Measurements from ENCODE around the gene WAPL. TPM values are rescaled to one million over a fixed set of nuclear protein-coding genes. Genes with fewer than 3 reads are reported as not detected.
"Not testable (repeated sequence)": the region's sequence is repeated elsewhere in the genome, so short reads cannot be mapped to it uniquely, and the experiment has no call there.

Gene WAPL
- total RNA-seq = 10 to 100 TPM; 49.2 to 59.9 TPM

DNA sequence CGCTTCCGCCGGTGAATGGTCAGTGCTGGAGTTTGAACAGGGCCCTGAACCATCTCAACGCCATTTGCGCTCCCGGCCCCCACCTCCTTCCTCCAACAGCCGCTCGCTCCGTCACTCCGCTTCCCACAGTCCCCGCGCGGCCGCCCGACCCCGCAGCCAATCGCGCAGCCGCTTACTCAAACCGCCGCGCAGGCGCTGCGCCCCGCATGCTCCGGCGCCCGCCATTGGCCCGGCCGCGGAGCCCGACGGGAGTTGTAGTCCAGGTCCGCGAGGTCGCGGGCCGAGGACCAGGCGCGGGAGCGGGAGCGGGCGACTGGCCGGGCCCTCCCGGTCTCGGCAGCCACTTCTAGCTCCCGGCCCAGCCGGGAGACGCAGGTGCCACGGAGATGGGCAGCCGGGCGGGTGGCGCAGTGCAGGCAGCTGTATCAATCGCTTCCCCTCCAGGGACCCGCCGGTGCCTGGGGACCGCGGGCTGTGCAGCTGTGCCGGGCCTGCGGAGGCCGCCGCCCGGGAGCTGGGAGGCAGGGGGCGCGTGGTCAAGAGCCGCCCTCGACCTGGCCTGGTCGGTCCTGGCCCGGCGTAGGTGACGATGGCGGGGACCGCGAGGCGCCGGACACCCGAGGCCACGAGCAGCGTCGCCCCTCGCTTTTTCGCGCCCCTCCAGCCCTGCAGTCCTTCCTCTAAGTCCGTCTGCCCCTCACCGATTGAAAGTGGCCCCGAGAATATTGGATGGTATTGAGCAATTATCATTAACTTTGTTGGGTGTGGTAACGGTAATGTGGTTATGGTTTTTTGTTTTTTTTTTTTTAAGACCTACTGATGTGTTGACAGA is at the start of gene WAPL:
TSS of gene WAPL (minus strand) at position 115 of the 832 bp plus-strand sequence. CDS start 3,723 bp downstream, outside the sequence.
- Mint-ChIP-seq H3K4me1 (ENCODE audit: low read depth in 2 of 2) (peaks cover 24 to 49% of the 10 kb centered on the region in 2 donors), H3K36me3 (peaks cover 9% of the 10 kb centered on the region), H3K27ac (peak within 1 kb of the TSS; percentile 88 to 95), H3K4me3 (peak within 1 kb of the TSS; percentile 98), H3K27me3 (no peaks in the 10 kb centered on the region), H3K9me3 (no peaks in the 10 kb centered on the region)
- peak; percentile 96 for DNase-seq (ENCODE audit: low spot score)
- peak; percentile 96 to 98 for ATAC-seq

GRCh38 chr10:86569335-86569734 is 47.7 kb upstream of the WAPL start:
- Mint-ChIP-seq H3K9me3 (no peaks in the 10 kb centered on the region), H3K4me3 (no peak overlapping the region), H3K27me3 (peaks cover 0 to 8% of the 10 kb centered on the region in 2 donors), H3K36me3 (no peaks in the 10 kb centered on the region), H3K4me1 (ENCODE audit: low read depth in 2 of 2) (no peaks in the 10 kb centered on the region), H3K27ac (no peak overlapping the region)
- ATAC-seq = no peak
- no peak for DNase-seq (ENCODE audit: low spot score)

DNA sequence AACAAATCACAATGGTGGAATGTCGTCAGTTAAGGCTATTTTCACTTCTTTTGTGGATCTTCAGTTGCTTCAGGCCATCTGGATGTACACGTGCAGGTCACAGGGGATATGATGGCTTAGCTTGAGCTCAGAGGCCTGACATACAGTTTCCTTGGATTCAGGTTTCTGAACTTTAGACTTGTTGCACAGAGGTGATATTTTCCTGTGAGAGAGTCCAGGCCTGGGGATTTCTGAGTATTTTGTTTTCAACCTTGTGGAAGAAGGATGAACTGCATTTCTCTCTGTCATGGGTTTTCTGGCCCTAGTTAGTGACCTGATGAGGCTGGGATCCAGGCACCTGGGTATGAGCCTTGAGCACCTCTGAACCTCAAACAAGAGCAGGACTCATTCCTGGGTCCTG is 44.9 kb upstream of the WAPL start:
- H3K9me3 Mint-ChIP-seq; H3K4me3 Mint-ChIP-seq; H3K4me1 Mint-ChIP-seq (ENCODE audit: low read depth in 2 of 2); H3K27me3 Mint-ChIP-seq; H3K36me3 Mint-ChIP-seq; ATAC-seq; DNase-seq (ENCODE audit: low spot score); H3K27ac Mint-ChIP-seq: not testable (repeated sequence)

DNA sequence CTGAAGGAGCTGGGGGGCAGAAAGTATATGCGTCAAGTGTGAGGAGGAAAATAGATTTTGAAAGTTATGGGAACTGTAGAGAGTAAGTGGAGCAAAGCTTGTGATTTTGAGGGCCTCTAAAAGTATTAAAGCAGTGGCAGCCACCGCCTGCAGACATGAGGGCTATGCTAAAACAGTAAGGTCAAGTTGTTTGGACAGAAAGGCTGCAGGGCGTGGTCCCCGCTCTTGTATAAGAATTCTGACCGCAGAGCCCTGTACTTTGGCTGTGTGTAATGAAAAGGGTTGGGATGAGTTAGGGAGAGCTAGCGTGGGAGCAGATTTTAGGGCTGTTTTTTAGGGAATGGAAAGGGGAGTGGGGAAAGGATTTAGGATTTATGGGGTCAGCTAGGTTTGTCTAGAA is 41.7 kb upstream of the WAPL start:
- not testable (repeated sequence) for H3K4me1 Mint-ChIP-seq (ENCODE audit: low read depth in 2 of 2); H3K27me3 Mint-ChIP-seq; H3K36me3 Mint-ChIP-seq; DNase-seq (ENCODE audit: low spot score); H3K4me3 Mint-ChIP-seq; H3K27ac Mint-ChIP-seq; H3K9me3 Mint-ChIP-seq; ATAC-seq

DNA sequence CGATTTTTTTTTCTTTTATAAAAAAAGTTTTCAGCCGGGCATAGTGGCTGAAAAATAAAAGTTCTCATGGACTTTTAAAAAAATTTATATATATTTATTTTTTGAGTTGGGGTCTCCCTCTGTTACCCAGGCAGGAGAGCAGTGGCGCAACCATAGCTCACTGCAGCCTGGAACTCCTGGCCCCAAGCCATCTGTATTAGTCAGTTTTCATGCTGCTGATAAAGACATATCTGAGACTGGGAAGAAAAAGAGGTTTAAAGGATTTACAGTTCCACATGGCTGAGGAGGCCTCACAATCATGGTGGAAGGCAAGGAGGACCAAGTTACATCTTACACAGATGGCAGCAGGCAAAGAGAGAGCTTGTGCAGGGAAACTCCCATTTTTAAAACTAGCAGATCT is 37.1 kb upstream of the WAPL start:
- not testable (repeated sequence) for H3K27me3 Mint-ChIP-seq; ATAC-seq; H3K4me3 Mint-ChIP-seq; H3K27ac Mint-ChIP-seq; H3K36me3 Mint-ChIP-seq; DNase-seq (ENCODE audit: low spot score); H3K4me1 Mint-ChIP-seq (ENCODE audit: low read depth in 2 of 2); H3K9me3 Mint-ChIP-seq

GRCh38 chr10:86556933-86557649 is 35.5 kb upstream of the WAPL start:
- H3K27ac Mint-ChIP-seq = no peak overlapping the region
- no peaks in the 10 kb centered on the region for H3K36me3 Mint-ChIP-seq
- no peak for DNase-seq (ENCODE audit: low spot score)
- no peak overlapping the region for H3K4me3 Mint-ChIP-seq
- no peaks in the 10 kb centered on the region for H3K27me3 Mint-ChIP-seq
- peaks cover 0 to 2% of the 10 kb centered on the region in 2 donors for H3K4me1 Mint-ChIP-seq (ENCODE audit: low read depth in 2 of 2)
- H3K9me3 Mint-ChIP-seq = no peaks in the 10 kb centered on the region
- ATAC-seq = no peak

DNA sequence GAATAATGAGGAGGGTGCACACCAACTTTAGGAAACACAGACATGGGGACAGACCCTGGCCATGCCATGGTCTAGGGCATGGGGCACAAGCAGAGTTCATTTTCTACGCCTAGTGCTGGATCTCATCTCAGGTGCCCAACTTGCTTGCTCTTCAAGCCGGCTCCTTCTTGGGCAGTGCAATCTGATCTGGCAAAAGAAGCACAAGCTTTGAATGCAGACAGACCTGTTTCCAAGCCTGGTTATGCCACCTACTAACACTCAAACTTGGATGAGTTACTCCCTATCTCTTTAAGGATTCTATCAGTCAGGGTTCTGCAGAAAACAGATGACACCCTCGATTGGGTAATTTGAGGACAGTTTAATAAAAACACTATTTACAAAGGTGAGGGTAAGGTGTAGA is 34.9 kb upstream of the WAPL start:
- Mint-ChIP-seq H3K4me1 (ENCODE audit: low read depth in 2 of 2) (peaks cover 0 to 2% of the 10 kb centered on the region in 2 donors), H3K27ac (no peak overlapping the region), H3K27me3 (no peaks in the 10 kb centered on the region), H3K36me3 (no peaks in the 10 kb centered on the region), H3K9me3 (no peaks in the 10 kb centered on the region), H3K4me3 (no peak overlapping the region)
- ATAC-seq (no peak), DNase-seq (ENCODE audit: low spot score) (no peak)

DNA sequence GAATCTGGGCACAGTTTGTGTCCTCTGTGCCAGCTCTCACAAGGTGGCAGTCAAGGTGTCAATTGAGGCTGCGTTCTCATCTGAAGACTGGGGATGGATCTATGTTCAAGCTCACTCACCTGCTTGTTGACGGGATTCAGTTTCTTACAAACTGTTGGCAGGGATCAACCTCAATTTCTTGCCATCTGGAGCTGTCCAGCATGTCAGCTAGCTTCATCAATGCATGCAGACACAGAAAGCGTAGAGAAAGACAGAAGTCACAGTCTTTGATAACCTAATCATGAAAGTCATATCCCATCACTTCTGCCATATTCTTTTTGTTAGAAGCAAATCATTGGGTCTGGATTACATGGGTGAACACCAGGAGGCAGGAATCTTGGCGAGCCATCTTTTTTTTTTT is 32.0 kb upstream of the WAPL start:
- no peaks in the 10 kb centered on the region for H3K36me3 Mint-ChIP-seq
- peaks cover 0 to 2% of the 10 kb centered on the region in 2 donors for H3K4me1 Mint-ChIP-seq (ENCODE audit: low read depth in 2 of 2)
- no peak for ATAC-seq
- H3K27ac Mint-ChIP-seq = no peak overlapping the region
- no peak overlapping the region for H3K4me3 Mint-ChIP-seq
- DNase-seq (ENCODE audit: low spot score) = no peak
- H3K27me3 Mint-ChIP-seq = peaks cover 0 to 3% of the 10 kb centered on the region in 2 donors
- H3K9me3 Mint-ChIP-seq = no peaks in the 10 kb centered on the region

- no peak for DNase-seq (ENCODE audit: low spot score)
- Mint-ChIP-seq H3K27ac (no peak overlapping the region), H3K4me1 (ENCODE audit: low read depth in 2 of 2) (peaks cover 0 to 2% of the 10 kb centered on the region in 2 donors), H3K27me3 (peaks cover 0 to 4% of the 10 kb centered on the region in 2 donors), H3K36me3 (no peaks in the 10 kb centered on the region), H3K4me3 (no peak overlapping the region), H3K9me3 (no peaks in the 10 kb centered on the region)
- ATAC-seq = no peak
Observed at GRCh38 chr10:86553213-86553612, 31.6 kb upstream of the WAPL start.

GRCh38 chr10:86547296-86547695 is 25.7 kb upstream of the WAPL start:
- no peaks in the 10 kb centered on the region for H3K9me3 Mint-ChIP-seq
- H3K4me3 Mint-ChIP-seq = no peak overlapping the region
- ATAC-seq (no peak), DNase-seq (ENCODE audit: low spot score) (no peak)
- no peaks in the 10 kb centered on the region for H3K36me3 Mint-ChIP-seq
- H3K4me1 Mint-ChIP-seq (ENCODE audit: low read depth in 2 of 2) = no peaks in the 10 kb centered on the region
- H3K27me3 Mint-ChIP-seq = peaks cover 0 to 8% of the 10 kb centered on the region in 2 donors
- H3K27ac Mint-ChIP-seq = no peak overlapping the region

DNA sequence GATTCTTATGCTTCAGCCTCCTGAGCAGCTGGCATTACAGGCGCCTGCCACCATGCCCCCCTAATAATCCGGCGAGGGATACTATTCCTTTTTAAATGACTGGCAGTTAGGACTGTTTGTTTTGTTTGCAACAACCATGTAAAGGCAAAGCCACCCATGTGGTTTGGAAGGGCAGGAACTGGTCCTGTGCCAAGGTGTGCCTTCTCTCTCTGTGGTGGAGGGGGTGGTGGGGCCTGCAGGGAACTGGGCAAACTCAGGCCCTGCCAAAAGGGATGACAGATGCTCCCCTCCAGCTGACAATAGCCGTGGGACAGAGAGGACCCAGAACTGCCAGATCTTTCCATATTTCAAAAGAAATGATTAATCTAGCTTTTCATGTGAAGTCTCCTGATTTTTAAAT is 23.5 kb upstream of the WAPL start:
- peaks cover 0 to 8% of the 10 kb centered on the region in 2 donors for H3K27me3 Mint-ChIP-seq
- H3K27ac Mint-ChIP-seq = no peak overlapping the region
- DNase-seq (ENCODE audit: low spot score) = no peak
- H3K36me3 Mint-ChIP-seq = no peaks in the 10 kb centered on the region
- ATAC-seq = no peak
- H3K4me3 Mint-ChIP-seq = no peak overlapping the region
- no peaks in the 10 kb centered on the region for H3K9me3 Mint-ChIP-seq
- no peaks in the 10 kb centered on the region for H3K4me1 Mint-ChIP-seq (ENCODE audit: low read depth in 2 of 2)

DNA sequence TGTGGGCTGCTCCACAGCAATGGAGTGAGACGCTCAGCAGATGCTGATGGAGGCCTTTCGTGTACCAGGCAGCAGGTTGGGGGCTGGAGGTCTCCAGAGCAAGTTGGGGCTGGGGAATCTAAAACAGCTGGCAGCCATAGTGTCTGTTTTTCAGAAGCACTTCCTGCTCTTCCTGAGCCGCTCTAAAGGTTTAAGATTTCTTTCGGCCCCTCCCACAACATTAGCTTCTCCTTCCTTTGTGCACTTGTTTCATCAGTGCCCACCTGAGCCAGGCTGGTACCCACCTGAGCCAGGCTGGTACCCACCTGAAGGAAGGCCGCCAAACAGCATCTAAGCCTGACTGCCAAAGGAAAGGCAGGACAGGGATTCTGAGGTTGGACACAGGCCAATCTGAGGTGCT is 18.4 kb upstream of the WAPL start:
- Mint-ChIP-seq H3K9me3 (no peaks in the 10 kb centered on the region), H3K4me3 (no peak overlapping the region), H3K36me3 (no peaks in the 10 kb centered on the region), H3K27me3 (no peaks in the 10 kb centered on the region), H3K27ac (peak overlapping the region in 1 of 2 donors; percentile 41), H3K4me1 (ENCODE audit: low read depth in 2 of 2) (peaks cover 12 to 14% of the 10 kb centered on the region in 2 donors)
- DNase-seq (ENCODE audit: low spot score) = no peak
- ATAC-seq = no peak

GRCh38 chr10:86538547-86538946 is 17.0 kb upstream of the WAPL start:
- ATAC-seq (no peak), DNase-seq (ENCODE audit: low spot score) (no peak)
- Mint-ChIP-seq H3K27ac (no peak overlapping the region), H3K9me3 (no peaks in the 10 kb centered on the region), H3K4me3 (peak overlapping the region; percentile 39), H3K4me1 (ENCODE audit: low read depth in 2 of 2) (peaks cover 12 to 14% of the 10 kb centered on the region in 2 donors), H3K36me3 (no peaks in the 10 kb centered on the region), H3K27me3 (no peaks in the 10 kb centered on the region)

DNA sequence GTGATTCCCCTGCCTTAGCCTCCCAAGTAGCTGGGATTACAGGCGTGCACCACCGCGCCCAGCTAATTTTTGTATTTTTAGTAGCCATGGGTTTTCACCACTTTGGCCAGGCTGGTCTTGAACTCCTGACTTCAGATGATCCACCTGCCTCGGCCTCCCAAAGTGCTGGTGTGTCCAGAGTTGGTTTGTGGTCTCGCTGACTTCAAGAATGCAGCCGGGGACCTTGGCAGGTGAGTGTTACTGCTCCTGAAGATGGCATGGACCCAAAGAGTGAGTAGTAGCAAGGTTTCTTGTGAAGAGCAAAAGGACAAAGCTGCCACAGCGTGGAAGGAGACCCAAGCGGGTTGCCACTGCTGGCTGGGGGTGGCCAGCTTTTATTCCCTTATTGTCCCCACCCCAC is 16.4 kb upstream of the WAPL start:
- H3K4me1 Mint-ChIP-seq (ENCODE audit: low read depth in 2 of 2) = peaks cover 12 to 14% of the 10 kb centered on the region in 2 donors
- H3K4me3 Mint-ChIP-seq; H3K27ac Mint-ChIP-seq; DNase-seq (ENCODE audit: low spot score); ATAC-seq; H3K36me3 Mint-ChIP-seq; H3K27me3 Mint-ChIP-seq; H3K9me3 Mint-ChIP-seq: not testable (repeated sequence)

All from natural killer cell treated with Interleukin-12 subunit alpha and Interleukin-12 subunit beta and Interleukin-15 and Interleukin-18, amount 100 ng/mL, for 72 hours (primary cell).